DOHH2 (cell line): ENCODE measurements around the gene KNG1.

ENCODE experiments used
- H3F3A ChIP-seq: fragments of 200-600 bp; sonication (generic), shearing (Covaris generic); 2 replicates; pipeline ENCODE4 v1.6.0; 2016; ENCODE audit warnings: antibody characterized with exemption, mild to moderate bottlenecking; ENCODE audit not compliant: control insufficient read depth, insufficient read depth
- H3K27ac ChIP-seq: fragments of 200-600 bp; sonication (generic); 2 replicates; pipeline ENCODE4 v1.5.1; 2014; ENCODE audit warnings: low read depth, mild to moderate bottlenecking, low read length, moderate library complexity
- H3K27me3 ChIP-seq: fragments of 200-600 bp; sonication (generic); 2 replicates; pipeline ENCODE4 v1.6.1; 2014; ENCODE audit warnings: mild to moderate bottlenecking, low read length, mixed read lengths; ENCODE audit not compliant: control insufficient read depth
- H3K36me3 ChIP-seq: fragments of 200-600 bp; sonication (generic); 2 replicates; pipeline ENCODE4 v1.6.1; 2014; ENCODE audit warnings: mild to moderate bottlenecking, low read length, moderate library complexity, mixed read lengths; ENCODE audit not compliant: control insufficient read depth
- H3K4me1 ChIP-seq: fragments of 200-600 bp; sonication (generic); 2 replicates; pipeline ENCODE4 v1.6.1; 2014; ENCODE audit warnings: mild to moderate bottlenecking, low read length, mixed read lengths; ENCODE audit not compliant: control insufficient read depth
- H3K4me2 ChIP-seq: fragments of 200-600 bp; sonication (generic); 2 replicates; pipeline ENCODE4 v1.6.0; 2014; ENCODE audit warnings: mild to moderate bottlenecking, low read length, moderate library complexity
- H3K4me3 ChIP-seq: fragments of 200-600 bp; sonication (generic); 2 replicates; pipeline ENCODE4 v1.5.1; 2014; ENCODE audit warnings: mild to moderate bottlenecking, low read length, mixed read lengths
- H3K79me2 ChIP-seq: fragments of 200-600 bp; sonication (generic); 2 replicates; pipeline ENCODE4 v1.6.1; 2014; ENCODE audit warnings: mild to moderate bottlenecking, low read length, mixed read lengths; ENCODE audit not compliant: control insufficient read depth
- H3K9me2 ChIP-seq: fragments of 200-600 bp; sonication (generic); replicated peaks from 2 replicates; pipeline ENCODE4 v1.6.1; 2014; ENCODE audit warnings: mild to moderate bottlenecking, low read length, mixed read lengths; ENCODE audit not compliant: control insufficient read depth
- H3K9me3 ChIP-seq: fragments of 200-600 bp; sonication (generic); 2 replicates; pipeline ENCODE4 v1.6.1; 2014; ENCODE audit warnings: antibody characterized with exemption, low read length, mixed read lengths; ENCODE audit not compliant: control insufficient read depth, insufficient read depth
- H4K20me1 ChIP-seq: fragments of 200-600 bp; sonication (generic); 2 replicates; pipeline ENCODE4 v1.6.0; 2014; ENCODE audit warnings: low read depth, mild to moderate bottlenecking, antibody characterized with exemption, low read length, moderate library complexity; ENCODE audit not compliant: control insufficient read depth, insufficient read depth
- EZH2phosphoT487 ChIP-seq: fragments of 200-600 bp; sonication (generic); IDR thresholded peaks from 2 replicates; pipeline ENCODE4 v1.6.1; 2017; ENCODE audit warnings: borderline replicate concordance, mild to moderate bottlenecking, antibody characterized with exemption, low read length, moderate library complexity, mixed read lengths
- TF ChIP-seq, protein P1 (sequence below): fragments of 200-600 bp; sonication (generic); IDR thresholded peaks from one replicate; pipeline ENCODE4 v1.5.1; 2014; ENCODE audit warnings: antibody characterized with exemption, mild to moderate bottlenecking, low read depth, low read length; ENCODE audit not compliant: poor library complexity, severe bottlenecking

The KNG1 gene

DNA sequence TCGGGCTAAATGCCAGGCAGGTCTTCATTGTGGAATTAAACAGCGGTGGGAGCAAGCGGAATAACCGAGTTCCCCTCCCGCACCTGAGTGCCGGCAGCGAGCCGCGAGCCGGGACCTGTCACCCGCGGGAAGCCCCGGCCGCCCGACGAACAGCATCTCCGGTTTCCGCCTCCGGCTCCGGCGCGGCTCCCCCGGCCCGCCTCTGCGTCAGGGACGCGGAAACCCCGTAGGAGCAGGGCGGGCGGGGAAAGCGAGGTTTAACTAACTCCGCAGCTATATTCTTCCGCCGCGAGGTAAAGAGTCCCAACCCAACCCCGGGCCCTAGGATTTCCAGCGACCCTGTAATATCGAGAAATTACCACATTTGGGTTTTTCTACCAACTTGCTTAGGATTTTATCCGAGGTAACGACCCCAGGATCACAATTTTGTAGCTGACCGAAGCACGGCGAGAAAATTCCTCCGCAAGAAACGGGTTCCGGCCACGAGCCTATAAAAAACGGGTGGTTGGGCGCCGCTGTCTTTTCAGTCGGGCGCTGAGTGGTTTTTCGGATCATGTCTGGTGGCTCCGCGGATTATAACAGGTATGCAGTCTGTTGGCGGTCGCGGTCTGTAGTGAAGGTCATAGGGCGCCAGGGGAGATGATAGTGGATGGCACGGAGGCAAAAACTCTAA lies 66.0 kb downstream of the KNG1 start, which contains the start of gene EIF4A2:
Gene EIF4A2 (plus strand): TSS at position 520 of the 673 bp plus-strand sequence. CDS start 34 bp downstream, at position 554.
- Histone ChIP-seq H3K4me3 (peak within 1 kb of the TSS; percentile 94), H3K9me3 (no peaks in the 10 kb centered on the region), H3K4me2 (peak within 1 kb of the TSS; percentile 89), H3K4me1 (peaks cover 46% of the 10 kb centered on the region), H3K79me2 (peaks cover 62% of the 10 kb centered on the region), H3K27ac (peak within 1 kb of the TSS; percentile 94), H4K20me1 (peaks cover 45% of the 10 kb centered on the region), H3F3A (peaks cover 64% of the 10 kb centered on the region), H3K27me3 (peaks cover 3% of the 10 kb centered on the region; the same call in 1 of the 2 replicates), H3K9me2 (no peaks in the 10 kb centered on the region), H3K36me3 (peaks cover 56% of the 10 kb centered on the region)
- TF ChIP-seq, protein P1, sequence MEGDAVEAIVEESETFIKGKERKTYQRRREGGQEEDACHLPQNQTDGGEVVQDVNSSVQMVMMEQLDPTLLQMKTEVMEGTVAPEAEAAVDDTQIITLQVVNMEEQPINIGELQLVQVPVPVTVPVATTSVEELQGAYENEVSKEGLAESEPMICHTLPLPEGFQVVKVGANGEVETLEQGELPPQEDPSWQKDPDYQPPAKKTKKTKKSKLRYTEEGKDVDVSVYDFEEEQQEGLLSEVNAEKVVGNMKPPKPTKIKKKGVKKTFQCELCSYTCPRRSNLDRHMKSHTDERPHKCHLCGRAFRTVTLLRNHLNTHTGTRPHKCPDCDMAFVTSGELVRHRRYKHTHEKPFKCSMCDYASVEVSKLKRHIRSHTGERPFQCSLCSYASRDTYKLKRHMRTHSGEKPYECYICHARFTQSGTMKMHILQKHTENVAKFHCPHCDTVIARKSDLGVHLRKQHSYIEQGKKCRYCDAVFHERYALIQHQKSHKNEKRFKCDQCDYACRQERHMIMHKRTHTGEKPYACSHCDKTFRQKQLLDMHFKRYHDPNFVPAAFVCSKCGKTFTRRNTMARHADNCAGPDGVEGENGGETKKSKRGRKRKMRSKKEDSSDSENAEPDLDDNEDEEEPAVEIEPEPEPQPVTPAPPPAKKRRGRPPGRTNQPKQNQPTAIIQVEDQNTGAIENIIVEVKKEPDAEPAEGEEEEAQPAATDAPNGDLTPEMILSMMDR, result no peak
- TF ChIP-seq EZH2phosphoT487, result no peak

DNA sequence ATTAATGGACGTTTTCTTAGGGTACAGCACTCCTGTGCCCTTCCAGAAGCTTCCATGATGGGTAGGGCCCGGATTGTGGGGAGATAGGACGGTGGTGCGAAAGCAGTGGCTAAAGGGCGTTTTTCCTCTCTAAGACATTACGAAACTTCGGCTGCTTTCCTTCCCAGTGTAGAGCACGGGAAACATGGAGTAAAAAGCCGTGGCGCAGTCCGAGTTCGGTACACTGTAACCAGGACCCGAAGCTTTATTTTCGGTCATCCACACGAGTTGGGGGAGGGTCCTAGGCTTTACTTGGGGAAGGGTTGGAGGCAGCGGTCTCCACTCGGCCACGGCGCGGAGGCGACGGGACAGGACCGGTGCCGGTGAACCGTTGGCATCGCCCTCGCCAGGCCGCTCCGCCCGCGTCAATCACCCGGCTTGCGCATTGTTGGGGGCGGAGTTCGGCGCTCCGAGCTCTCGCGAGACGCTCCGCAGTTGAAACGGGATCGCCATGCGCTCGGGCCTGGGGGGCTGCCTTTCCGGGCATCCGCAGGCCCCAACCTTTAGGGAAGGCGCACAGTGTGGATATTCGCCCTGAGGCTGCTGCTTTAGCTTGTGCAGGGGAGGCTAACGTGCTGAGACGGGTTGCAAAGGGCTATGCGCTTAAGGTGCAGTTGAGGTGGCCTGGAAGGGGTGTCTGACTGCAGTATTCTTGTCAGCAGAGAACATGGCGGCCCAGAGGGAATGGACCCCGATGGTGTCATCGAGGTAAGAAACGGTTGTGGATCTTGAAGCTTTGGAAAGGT lies 66.8 kb downstream of the KNG1 start:
- peaks cover 71% of the 10 kb centered on the region for H3F3A ChIP-seq
- peak overlapping the region; percentile 94 for H3K4me3 ChIP-seq
- no peak for TF ChIP-seq EZH2phosphoT487
- TF ChIP-seq, protein P1, result no peak
- H3K36me3 ChIP-seq, result peaks cover 63% of the 10 kb centered on the region
- peak overlapping the region; percentile 94 for H3K27ac ChIP-seq
- peaks cover 62% of the 10 kb centered on the region for H3K79me2 ChIP-seq
- H4K20me1 ChIP-seq, result peaks cover 50% of the 10 kb centered on the region
- peak overlapping the region; percentile 89 for H3K4me2 ChIP-seq
- H3K9me3 ChIP-seq, result no peaks in the 10 kb centered on the region
- no peaks in the 10 kb centered on the region for H3K9me2 ChIP-seq
- peaks cover 3% of the 10 kb centered on the region; the same call in 1 of the 2 replicates for H3K27me3 ChIP-seq
- peaks cover 52% of the 10 kb centered on the region for H3K4me1 ChIP-seq

DNA sequence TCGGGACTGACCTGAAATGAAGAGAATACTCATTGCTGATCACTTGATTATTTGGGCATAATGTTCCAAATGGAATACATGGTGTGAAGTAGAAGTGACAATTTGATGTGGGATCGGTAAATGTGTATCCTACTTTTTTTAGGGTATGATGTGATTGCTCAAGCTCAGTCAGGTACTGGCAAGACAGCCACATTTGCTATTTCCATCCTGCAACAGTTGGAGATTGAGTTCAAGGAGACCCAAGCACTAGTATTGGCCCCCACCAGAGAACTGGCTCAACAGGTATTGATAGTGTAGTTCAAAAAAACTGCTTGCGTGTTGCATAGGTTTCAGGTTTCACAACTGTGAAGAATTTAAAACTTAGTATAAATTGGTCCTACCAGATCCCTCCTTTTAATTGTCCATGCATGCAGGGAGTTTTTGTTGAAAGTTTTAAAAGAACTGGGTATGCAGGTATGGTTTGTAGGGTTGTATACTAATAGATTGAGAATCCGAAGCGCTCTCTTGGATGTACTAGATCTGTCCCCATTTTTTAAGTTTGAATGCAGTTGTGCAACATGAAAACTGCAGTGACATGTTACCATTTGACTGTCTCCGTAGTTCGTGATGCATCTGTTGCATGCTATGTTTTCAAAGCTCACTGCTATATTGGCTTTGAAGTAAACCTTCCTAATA lies 67.8 kb downstream of the KNG1 start:
- peak overlapping the region; percentile 94 for H3K4me3 ChIP-seq
- no peaks in the 10 kb centered on the region for H3K9me2 ChIP-seq
- no peaks in the 10 kb centered on the region for H3K9me3 ChIP-seq
- H3K36me3 ChIP-seq, result peaks cover 73% of the 10 kb centered on the region
- TF ChIP-seq, protein P1, result no peak
- no peak for TF ChIP-seq EZH2phosphoT487
- peaks cover 82% of the 10 kb centered on the region for H3F3A ChIP-seq
- peaks cover 62% of the 10 kb centered on the region for H3K79me2 ChIP-seq
- H4K20me1 ChIP-seq, result peaks cover 50% of the 10 kb centered on the region
- peaks cover 3% of the 10 kb centered on the region; the same call in 1 of the 2 replicates for H3K27me3 ChIP-seq
- peak overlapping the region; percentile 89 for H3K4me2 ChIP-seq
- H3K4me1 ChIP-seq, result peaks cover 52% of the 10 kb centered on the region
- peak overlapping the region; percentile 94 for H3K27ac ChIP-seq
